HG02798 (cell line): ENCODE data around the gene GASK1A.
"Not testable (repeated sequence)": the region's sequence is repeated elsewhere in the genome, so short reads cannot be mapped to it uniquely, and the experiment has no call there.

Source experiments
- ATAC-seq: cut with Tn5 transposase; IDR thresholded peaks from one replicate; pipeline ENCODE4 v1.9.1; 2021; ENCODE audit warnings: mild to moderate bottlenecking; ENCODE audit not compliant: unreplicated experiment, poor library complexity

The GASK1A gene

DNA sequence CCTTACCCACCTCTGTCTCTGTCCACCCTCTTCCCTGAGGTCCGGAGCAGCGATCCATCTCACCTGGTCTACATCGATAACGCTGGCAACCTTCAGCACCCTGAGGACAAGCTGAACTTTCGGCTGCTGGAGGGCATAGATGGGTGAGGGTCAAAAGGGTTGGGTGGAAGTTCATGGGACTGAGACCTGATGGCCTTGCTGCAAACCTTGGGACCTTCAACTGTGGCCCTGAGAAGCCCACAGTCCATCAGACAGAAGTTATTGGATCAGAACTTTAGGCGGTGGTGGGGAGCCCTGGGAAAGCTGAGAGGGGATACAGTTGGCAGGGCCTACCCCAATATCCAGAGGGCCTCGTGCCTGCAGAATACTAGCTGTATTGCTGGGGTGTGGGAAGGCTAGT, 76.3 kb downstream of the GASK1A start:
- ATAC-seq = no peak

DNA sequence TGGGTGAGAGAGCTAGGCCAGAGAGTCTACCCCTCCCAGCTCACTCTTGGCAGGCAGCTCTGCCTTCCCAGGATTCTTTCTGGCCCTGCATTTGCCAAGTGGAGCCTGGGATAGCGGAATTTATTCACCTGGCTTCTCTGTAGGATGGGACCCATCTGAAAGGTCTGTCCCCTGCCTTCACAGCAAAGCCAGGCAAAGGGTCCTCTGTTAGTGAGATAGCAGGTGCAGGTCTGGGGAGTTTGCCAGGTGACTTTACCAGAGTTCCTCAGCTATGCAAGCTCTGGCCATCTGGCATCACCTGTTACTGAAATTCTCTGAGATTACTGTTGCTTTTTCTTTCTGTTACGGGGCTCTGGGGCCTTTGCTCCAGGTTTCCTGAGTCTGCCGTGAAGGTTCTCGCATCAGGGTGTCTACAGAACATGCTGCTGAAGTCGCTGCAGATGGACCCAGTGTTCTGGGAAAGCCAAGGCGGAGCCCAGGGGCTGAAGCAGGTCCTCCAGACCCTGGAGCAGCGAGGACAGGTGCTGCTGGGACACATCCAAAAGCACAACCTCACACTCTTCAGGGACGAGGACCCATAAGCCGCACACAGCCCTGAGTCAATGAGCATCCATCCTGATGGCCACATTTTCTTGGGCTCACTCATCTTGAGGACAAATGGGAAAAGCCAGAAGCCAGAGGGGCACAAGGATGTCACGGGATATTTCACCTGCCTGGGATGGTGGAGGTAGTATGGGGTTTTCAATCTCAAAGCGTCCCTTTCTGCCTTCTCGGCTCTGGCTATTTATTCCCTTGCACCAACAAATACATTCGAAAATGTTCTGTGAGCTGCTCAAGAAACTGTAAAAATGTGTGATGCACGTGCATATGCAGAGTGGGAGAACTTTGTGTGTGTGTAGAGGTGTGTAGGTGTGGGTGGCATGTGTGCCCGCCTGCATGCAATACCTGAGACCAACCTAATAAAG, 77.0 kb downstream of the GASK1A start:
- no peak for ATAC-seq

DNA sequence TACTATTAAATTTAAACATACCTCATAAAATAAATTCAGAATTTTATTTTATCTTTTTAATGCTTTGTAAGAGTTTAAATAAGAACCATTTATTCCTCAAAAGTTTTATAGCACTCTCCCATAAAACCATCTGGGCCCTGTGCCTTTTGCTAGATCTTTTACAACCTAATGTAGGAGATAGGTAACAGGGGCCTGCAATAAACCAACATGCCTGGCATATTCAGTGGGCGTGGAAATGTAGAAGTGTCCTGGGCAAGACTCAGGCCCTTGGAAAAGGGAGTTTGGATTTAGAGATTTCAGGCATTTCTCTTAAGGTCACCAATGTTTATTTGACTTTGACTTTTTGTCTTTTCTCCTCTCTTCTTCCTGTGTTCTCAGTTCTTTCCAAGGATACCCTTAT, 80.3 kb downstream of the GASK1A start:
- ATAC-seq = no peak

DNA sequence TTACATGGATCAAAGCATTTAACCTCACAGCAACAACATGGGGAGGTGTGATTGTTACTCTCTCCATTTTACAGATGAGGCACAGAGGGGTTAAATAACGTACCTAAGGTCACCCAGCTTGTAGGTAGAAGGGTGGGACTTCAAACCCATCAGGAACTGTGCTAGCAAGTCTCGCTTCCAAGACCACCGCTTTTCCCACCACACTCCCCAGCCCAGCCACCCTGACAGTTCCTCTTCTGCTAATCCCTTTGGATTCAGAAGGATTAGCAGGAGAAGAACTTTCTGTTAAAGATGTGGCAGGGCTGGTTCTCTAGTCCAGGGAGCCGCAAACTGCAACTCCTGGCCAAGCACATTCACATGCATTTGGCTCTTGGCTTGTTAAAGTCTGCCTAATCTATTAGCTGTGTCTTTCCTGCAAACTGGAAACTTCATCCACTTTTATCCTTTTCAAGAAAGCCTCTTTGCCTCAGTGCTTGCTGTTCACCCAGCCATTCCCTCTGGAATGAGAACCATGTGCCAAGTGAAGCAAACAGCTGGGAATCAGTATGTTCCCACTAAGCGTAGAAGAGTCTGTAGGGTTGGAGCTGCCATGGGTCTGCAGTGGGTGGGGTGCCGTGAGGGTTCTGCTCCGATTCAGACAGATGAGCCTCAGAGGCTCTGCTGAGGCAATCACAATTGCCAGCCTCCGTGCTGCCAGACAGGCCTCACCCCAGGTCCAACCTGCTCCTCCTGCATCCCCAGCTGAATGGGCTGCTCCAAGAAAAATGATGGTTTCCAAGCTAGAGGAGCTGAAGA, 82.2 kb downstream of the GASK1A start:
- ATAC-seq = no peak

DNA sequence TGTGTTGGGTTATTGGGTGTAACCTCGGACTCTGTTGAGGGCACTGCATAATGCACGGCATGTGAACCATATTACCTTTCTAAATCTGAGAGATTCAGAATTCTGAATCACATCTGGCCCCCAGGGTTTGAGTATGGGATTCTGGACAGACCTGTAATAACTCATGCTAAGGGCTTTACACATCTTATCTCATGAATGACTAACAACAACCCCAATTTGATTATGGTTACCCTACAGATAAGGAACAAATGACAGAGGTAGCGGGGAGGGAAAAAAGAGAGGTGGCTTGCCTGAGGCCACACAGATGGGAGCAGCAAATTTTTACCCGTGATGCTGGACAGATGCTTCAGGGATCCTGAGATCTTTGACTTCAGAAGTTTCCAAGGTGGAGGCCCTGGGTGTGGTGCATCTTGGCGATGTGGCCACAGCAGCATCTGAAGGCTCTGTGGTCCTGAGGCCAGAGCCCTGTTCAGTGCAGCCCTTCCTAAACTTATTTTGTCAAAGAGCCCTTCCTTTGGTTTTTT, 83.0 kb downstream of the GASK1A start:
- ATAC-seq = no peak

DNA sequence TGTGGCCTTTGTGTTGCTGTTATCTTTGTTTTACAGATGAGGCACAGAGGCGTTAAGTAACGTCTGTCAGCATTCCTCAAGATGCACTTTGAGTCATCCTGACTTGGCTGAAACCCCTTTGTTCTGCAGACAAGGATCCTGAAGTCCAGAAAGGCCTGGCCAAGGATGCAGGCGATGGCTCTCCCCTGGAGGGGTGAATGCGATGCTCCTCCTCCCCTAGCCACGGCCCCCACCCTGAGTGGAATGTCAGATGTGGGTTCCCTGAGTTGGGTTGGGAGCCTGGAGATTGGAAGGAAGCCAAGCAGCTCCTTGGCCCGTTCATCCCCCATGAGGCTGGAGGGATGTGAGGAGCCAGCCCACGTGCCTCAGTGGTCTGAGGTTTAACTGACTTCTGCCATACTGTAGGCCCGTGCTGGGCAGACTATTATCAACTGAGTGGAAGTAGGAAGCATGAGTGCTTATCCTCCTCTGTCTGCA, 83.5 kb downstream of the GASK1A start:
- no peak for ATAC-seq

DNA sequence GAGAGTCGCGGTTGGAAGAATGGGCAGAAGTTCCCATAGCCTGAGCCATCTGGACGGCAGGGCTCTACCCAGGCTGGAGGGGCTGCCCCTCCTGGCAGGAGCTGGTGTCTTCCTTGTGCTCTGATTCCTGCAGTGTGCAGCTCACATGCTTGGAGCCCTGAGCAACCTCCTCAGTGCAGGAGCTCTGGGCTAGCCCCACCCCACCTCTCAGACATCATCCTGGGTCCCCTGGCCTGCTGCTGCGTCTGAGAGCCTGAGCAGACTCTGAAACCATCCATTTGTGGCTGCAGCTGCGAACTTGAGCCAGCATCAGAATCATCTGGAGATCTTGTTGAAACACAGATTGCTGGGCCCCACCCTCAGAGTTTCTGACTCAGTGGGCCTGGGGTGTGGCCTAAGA, 84.0 kb downstream of the GASK1A start:
- ATAC-seq = no peak

DNA sequence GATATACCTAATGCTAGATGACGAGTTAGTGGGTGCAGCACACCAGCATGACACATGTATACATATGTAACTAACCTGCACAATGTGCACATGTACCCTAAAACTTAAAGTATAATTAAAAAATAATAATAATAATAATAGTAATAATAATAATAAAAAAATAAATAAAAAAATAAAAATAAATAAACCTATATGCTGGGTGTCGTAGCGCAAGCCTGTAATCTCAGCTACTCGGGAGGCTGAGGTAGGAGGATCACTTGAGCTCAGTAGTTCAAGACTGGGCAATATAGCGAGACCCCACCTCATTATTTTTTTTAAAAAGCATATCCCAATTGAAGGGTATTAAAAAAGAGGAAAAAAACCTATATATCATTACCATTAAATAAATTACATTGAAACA, 91.6 kb downstream of the GASK1A start:
- ATAC-seq = not testable (repeated sequence)

DNA sequence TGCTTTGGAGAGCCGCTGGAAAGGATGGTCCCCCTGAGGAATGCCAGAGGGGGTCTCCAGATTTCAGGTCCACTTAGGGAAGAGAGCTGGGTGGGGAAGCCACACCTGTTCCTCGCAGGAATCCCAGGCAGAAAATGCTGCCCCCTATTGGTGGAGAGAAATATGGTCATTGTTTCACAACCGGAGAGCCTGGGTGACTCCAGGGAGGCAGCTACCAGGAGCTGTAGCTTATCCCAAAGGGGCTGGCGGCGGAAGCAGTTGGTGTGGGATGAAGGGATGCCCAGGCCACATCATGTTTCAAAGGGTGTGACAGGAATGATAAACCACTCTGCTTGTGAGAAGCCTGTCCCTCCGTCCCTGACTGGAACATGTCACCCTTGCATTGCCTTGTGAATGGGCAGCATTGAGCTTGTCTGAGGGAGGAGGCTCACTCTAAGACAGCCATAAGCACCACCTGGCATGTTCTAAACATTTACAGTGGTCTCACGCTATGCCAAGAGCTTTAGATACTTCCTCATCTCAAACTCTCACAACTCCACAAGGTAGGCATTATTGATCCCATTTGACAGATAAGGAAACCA, 92.3 kb downstream of the GASK1A start:
- ATAC-seq = no peak

DNA sequence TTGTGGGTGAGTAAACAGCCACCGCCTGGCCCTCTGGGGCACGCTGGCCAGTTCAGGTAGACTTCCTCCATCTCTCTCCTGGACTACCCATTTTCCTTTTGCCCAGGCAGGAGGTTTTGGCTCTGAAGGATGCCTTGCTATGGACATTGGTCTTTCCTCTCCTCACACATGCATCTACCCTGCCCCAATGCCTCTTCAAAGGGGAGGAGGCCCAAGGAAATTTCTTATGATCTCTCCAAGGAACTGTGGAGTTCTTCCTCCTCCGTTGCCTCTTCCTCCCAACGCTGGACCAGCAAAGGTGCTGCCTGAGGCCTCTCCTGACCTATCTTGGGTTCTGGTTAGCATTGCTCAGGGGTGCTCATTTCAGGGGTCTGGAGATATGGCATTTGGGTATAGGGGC, 93.2 kb downstream of the GASK1A start:
- no peak for ATAC-seq

DNA sequence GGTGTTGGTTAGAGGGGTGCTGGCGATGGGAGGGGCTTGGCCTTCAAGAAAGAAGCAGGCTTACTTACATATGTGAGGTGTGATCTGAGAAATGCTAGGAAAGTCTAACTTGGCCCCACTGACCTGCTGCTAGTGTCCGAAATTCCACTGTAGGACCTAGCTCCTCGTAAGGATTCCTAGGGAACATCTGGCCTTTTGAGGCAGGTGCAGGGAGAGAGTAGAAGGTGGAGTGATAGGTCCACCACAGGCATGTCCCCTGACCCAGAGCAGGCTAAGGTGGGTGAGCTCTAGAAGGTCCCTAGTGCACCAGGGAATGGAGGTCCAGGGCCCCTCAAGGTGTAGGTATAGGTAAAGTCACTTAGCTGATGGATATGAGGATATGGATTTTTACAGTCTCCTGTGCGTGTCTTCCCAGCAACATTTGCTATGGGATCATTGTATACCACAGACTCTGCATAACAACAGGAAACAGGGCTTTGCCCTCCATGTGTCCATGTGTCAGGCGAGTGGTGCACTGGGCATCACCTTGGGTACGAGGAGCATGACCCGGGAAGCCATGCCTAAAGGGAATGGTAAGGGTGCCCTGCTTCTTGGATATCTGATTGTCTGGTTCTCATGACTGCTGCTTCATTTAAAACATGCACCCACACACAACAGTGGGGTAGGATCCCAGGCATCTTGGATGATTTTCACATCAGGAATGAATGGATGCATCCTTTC, 94.2 kb downstream of the GASK1A start:
- no peak for ATAC-seq

DNA sequence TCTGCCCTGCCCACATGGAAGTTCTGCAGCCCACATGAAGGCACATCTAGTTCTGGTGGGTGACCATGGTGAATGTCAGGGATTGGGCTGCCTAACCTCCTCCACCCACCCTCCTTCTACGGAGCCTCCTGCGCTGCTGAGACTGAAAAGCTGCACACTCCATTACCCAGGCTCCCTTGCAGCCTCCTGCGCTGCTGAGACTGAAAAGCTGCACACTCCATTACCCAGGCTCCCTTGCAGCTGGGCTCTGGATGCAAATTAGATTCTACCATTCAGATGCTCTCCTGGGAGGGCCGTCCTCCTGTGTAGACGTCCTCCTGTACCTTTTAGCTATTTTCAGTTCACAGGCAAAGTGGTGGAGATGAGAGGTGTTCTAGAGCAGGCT, 94.7 kb downstream of the GASK1A start:
- no peak for ATAC-seq

DNA sequence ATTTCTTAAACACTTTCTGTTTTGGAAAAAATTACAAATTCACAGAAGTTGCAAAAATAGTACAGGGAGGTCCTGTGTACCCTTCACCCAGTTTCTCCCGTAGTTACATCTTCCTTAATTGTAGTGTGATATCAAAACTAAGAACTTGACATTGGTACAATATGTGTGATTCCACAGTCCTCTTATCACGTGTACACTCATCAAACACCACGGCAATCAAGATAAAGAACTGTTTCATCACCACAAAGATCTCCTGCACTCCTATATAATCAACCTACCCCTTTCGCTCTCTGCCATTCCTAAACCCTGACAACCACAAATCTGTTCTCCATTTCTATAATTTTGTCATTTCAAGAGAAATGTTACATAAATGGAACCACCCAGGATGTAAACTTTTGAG, 95.4 kb downstream of the GASK1A start:
- ATAC-seq = no peak

DNA sequence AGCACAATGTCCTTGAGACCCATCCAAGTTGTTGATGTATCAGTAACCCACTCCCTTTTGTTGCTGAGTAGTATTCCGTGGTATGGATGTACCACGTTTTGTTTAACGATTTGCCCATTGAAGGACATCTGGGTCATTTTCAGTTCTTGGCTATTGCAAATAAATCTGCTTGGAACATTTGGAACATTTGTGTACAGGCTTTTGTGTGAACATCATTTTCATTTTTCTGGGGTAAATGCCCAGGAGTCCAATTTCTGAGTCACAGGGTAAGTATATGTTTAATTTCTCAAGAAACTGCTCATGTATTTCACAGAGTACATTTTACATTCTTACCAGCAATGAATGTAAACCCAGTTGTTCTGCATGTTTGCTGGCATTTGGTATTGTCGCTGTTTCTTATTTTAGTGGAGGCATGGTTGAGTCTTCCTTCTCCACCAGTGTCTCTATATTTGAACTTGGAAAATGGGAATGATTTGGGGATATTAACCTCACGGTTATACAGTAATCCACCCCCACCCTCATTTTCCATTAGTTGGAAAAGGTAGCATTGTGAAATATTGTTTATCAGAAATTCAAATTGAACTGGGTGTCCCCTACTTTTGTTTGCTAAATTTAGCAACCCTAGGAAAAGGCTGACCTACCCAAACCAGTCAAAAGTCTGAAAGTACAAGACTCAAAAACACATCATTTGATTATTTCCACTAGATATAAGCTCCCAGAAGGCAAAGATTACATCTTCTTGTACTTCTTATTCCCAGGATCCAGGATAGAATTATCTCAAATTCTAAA, 96.0 kb downstream of the GASK1A start:
- ATAC-seq = no peak

DNA sequence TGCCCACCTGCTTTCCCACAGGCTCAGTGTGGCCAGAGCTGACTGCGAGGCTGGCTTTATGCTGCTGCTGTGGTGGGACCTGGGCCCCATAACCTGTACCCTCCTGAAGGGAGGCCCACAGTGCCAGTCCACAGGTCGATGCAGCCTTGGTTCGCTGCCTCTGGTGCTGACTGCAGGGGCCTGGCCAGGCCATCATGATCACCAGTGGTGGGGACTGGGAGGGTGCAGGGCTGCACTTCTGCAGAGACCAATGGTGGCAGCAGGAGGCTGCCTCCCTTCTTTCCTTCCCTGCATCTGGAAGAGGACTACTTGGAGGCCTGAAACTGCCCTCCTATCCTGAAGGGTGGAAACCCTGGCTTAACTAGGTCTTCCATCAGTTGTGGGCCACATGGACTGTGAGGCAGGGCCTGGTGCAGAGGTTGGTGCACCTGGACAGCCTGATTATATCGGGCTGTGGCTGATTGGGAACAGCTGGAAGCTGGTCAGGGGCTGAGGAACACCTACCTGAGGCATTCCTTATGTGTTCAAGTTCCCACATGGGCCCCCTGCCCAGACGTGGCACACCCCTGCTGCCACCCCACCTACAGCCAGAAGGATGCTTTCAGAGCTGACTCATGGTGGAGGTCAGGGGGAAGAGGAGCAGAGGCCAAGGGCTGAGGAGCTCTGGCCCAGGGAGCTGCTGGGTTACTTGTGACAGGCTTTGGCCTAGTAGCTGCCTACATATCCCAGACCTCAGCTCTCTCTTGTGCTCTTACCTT, 97.0 kb downstream of the GASK1A start:
- no peak for ATAC-seq

DNA sequence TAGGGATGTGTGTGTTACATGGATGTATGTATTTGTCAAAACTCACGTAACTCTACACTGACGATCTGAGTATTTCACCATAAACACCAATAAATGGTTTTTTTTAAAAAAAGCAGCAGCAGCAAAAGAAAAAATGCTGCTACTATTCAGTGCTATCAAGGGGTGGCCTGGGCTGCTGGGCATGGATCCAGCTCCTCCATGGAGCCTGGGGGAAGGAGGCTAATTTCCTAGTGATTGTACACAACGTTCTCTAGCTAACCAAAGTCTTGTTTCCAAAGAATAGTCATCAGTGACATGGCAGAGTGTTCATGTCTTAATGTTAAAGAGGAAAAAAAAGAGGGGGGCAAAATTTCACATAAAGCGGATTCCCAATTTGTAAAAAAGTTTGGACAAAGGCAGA, 97.7 kb downstream of the GASK1A start:
- no peak for ATAC-seq

DNA sequence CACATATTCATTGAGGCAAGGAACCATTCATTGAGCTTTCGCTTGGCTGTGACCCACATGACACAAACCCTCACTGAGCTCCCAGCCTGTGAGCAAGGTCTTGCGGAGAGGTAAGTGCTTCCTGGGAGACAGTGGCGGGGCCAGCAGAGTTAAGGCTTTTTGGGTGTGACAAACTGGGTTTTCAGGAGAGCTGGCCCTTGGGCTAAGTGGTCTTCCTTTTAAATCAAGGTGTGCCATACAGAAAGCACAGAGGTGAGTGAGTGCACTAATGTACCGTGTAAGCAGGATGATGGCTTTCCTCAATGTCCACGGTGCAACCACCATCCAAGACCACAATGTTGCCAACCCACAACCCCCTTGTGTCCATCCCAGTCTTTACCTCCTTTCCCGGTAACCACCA, 98.2 kb downstream of the GASK1A start:
- ATAC-seq = no peak

DNA sequence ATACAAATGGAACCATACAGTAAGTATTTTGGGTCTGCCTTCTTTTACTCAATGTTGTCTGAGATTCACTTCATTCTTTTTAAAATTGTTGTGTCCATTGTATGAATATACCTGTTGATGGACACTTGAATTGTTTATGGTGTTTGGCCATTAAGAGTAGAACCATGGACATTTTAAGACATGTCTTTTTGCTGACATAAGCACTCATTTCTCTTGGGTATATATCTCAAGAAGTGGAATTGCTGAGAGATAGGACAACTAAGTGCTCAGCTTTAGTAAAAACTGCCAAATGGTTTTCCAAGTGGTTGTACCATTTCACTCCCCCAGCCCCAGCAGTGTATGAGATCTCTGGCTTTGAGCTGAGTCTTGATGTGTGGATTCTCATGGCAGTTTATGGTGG, 98.6 kb downstream of the GASK1A start:
- no peak for ATAC-seq
